A549 (cell line): ENCODE data around the gene OR2AE1. TPM values are rescaled to one million over a fixed set of nuclear protein-coding genes. Genes with fewer than 3 reads are reported as not detected.

Experiments
- ATAC-seq, 2 experiments: fragments of 200-7000 bp in 1 of 2; fragments of >200 bp in 1 of 2; cut with Nextera tagmentation in 1 of 2; cut with Tn5 transposase in 1 of 2; 3 replicates each; pipeline versions ENCODE4 v1.8.0 to v1.9.1; 2018 to 2020; ENCODE audit warnings: mild to moderate bottlenecking in 1 of 2, moderate library complexity in 1 of 2
- CTCF ChIA-PET: fragments of 300-600 bp; sonication (Branson Sonifier 250); formaldehyde crosslinking; extraction: SDS; loops from one replicate; lab custom pipeline; 2021; ENCODE audit warnings: antibody characterized with exemption, inconsistent platforms; lab: Yijun Ruan, JAX
- POLR2A ChIA-PET: fragments of 350-600 bp; formaldehyde crosslinking; extraction: SDS; loops from one replicate; lab custom pipeline; 2021; ENCODE audit warnings: antibody characterized with exemption, inconsistent platforms; lab: Yijun Ruan, JAX
- DNase-seq, 2 experiments: peaks; one replicate each; pipeline versions ENCODE4 v3.0.0 to v3.0.0-alpha.2; 2011 to 2016; ENCODE audit warnings: low read depth in 1 of 2, low spot score in 1 of 2
- FAIRE-seq: peaks from 2 replicates; lab custom pipeline; 2011; peaks lifted over from hg19 to GRCh38; lab: Jason Lieb, UNC
- H3K27ac ChIP-seq, 2 experiments: fragments of >200 bp; sonication (Bioruptor Twin); formaldehyde crosslinking; 3 replicates each; pipeline ENCODE4 v1.5.1; 2016 to 2017
- H3K4me1 ChIP-seq: fragments of >200 bp; sonication (Bioruptor Twin); formaldehyde crosslinking; 3 replicates; pipeline ENCODE4 v1.6.1; 2016
- H3K4me2 ChIP-seq: fragments of >200 bp; sonication (Bioruptor Twin); formaldehyde crosslinking; 3 replicates; pipeline ENCODE4 v1.6.1; 2016
- H3K4me3 ChIP-seq: fragments of >200 bp; sonication (Bioruptor Twin); formaldehyde crosslinking; 3 replicates; pipeline ENCODE4 v1.5.1; 2016
- H3K9me3 ChIP-seq: fragments of >200 bp; sonication (Bioruptor Twin); formaldehyde crosslinking; 3 replicates; pipeline ENCODE4 v1.6.1; 2016
- CBX2 ChIP-seq: fragments of 200-600 bp; sonication (generic); IDR thresholded peaks from 2 replicates; pipeline ENCODE4 v1.6.1; 2016; ENCODE audit warnings: low read depth, mild to moderate bottlenecking, borderline replicate concordance
- CBX8 ChIP-seq: fragments of 200-600 bp; sonication (generic); IDR thresholded peaks from 2 replicates; pipeline ENCODE4 v1.6.1; 2016
- EHF ChIP-seq: fragments of 250-450 bp; sonication (Bioruptor Pico); IDR thresholded peaks from 2 replicates; pipeline ENCODE4 v1.5.0; 2020; ENCODE audit warnings: mild to moderate bottlenecking
- EHMT2 ChIP-seq: fragments of 200-600 bp; sonication (generic); IDR thresholded peaks from 2 replicates; pipeline ENCODE4 v1.6.1; 2016; ENCODE audit warnings: antibody characterized with exemption, low read depth, mild to moderate bottlenecking, moderate library complexity
- HEYL ChIP-seq: fragments of 250-450 bp; sonication (Bioruptor Pico); IDR thresholded peaks from 2 replicates; pipeline ENCODE4 v1.8.0; 2021; ENCODE audit warnings: mild to moderate bottlenecking, moderate library complexity
- HOXB13 ChIP-seq: fragments of 250-450 bp; sonication (Bioruptor Pico); IDR thresholded peaks from 2 replicates; pipeline ENCODE4 v1.5.0; 2020; ENCODE audit warnings: low read depth, mild to moderate bottlenecking, moderate library complexity
- HOXB5 ChIP-seq: fragments of 250-450 bp; sonication (Bioruptor Pico); IDR thresholded peaks from 2 replicates; pipeline ENCODE4 v1.5.0; 2020; ENCODE audit warnings: mild to moderate bottlenecking, moderate library complexity
- JUNB ChIP-seq: fragments of >200 bp; sonication (Bioruptor Twin); formaldehyde crosslinking; IDR thresholded peaks from 2 replicates; pipeline ENCODE4 v1.6.1; 2016
- MYC ChIP-seq: IDR thresholded peaks from 2 replicates; pipeline ENCODE4 v1.6.1; 2012; ENCODE audit warnings: mild to moderate bottlenecking, inconsistent platforms, low read length, improper control_type of control experiment, borderline replicate concordance
- POLR2A ChIP-seq: IDR thresholded peaks from 2 replicates; pipeline ENCODE4 v1.6.1; 2012; ENCODE audit warnings: mild to moderate bottlenecking, low read length
- POLR2AphosphoS2 ChIP-seq: conservative IDR thresholded peaks from 2 replicates; pipeline ENCODE4 v1.6.1; 2012; ENCODE audit warnings: low read length, improper control_type of control experiment, inconsistent platforms
- RFX5 ChIP-seq: fragments of 450-650 bp; IDR thresholded peaks from 2 replicates; pipeline ENCODE4 v1.7.1; 2014; ENCODE audit warnings: antibody characterized with exemption, mild to moderate bottlenecking, moderate library complexity
- SREBF2 ChIP-seq: fragments of 450-650 bp; IDR thresholded peaks from 2 replicates; pipeline ENCODE4 v1.6.1; 2014; ENCODE audit warnings: mild to moderate bottlenecking, moderate library complexity
- TP53 ChIP-seq: fragments of 250-450 bp; sonication (Bioruptor Pico); IDR thresholded peaks from 2 replicates; pipeline ENCODE4 v1.5.0; 2021; ENCODE audit warnings: mild to moderate bottlenecking, moderate library complexity
- ZFP36 ChIP-seq: fragments of 450-650 bp; IDR thresholded peaks from 2 replicates; pipeline ENCODE4 v1.6.1; 2014; ENCODE audit warnings: borderline replicate concordance; ENCODE audit not compliant: partially characterized antibody
- WGBS: methylation state at CpG from one replicate; pipeline ENCODE4 v1.1.6; 2017; ENCODE audit errors: missing lambda C conversion rate; 5-methylcytosine and 5-hydroxymethylcytosine counted together
- polyA plus RNA-seq, 4 experiments: library from polyadenylated mRNA; depleted of rRNA in 3 of 4; stranded (reverse); fragments of >200 nt; fragmentation: RNase III in 1 of 4; extraction: RNeasy Plus Mini Kit Qiagen cat#74134 plus additional on column Dnase treatment in 1 of 4; gene quantifications; 2 replicates in 3 of 4; 3 replicates in 1 of 4; pipeline ENCODE4 v1.2.3, GENCODE V29; 2011 to 2017
- TF ChIP-seq, protein P1 (sequence below): IDR thresholded peaks from 2 replicates; pipeline ENCODE4 v1.6.1; 2012; ENCODE audit warnings: low read depth, borderline replicate concordance
- TF ChIP-seq, protein P2 (sequence below): fragments of >200 bp; sonication (Bioruptor Twin); formaldehyde crosslinking; IDR thresholded peaks from 3 replicates; pipeline ENCODE4 v1.6.1; 2016
- TF ChIP-seq, protein P3 (sequence below): fragments of >200 bp; sonication (Bioruptor Twin); formaldehyde crosslinking; IDR thresholded peaks from 2 replicates; pipeline ENCODE4 v1.6.1; 2016
- TF ChIP-seq, protein P4 (sequence below): fragments of 150-350 bp; IDR thresholded peaks from 2 replicates; pipeline ENCODE4 v1.6.1; 2014; ENCODE audit warnings: low read depth, mild to moderate bottlenecking, low read length
- TF ChIP-seq, protein P5 (sequence below): fragments of 250-450 bp; sonication (Bioruptor Pico); IDR thresholded peaks from 2 replicates; pipeline ENCODE4 v1.5.0; 2020; ENCODE audit warnings: low read depth, mild to moderate bottlenecking, moderate library complexity
- TF ChIP-seq, protein P6 (sequence below): IDR thresholded peaks from 2 replicates; pipeline ENCODE4 v1.6.1; 2012

Gene OR2AE1
- polyA plus RNA-seq, 2 of the 4 experiments (the other 2 are of a cell fraction): 0.09 TPM; not detected in 1

DNA sequence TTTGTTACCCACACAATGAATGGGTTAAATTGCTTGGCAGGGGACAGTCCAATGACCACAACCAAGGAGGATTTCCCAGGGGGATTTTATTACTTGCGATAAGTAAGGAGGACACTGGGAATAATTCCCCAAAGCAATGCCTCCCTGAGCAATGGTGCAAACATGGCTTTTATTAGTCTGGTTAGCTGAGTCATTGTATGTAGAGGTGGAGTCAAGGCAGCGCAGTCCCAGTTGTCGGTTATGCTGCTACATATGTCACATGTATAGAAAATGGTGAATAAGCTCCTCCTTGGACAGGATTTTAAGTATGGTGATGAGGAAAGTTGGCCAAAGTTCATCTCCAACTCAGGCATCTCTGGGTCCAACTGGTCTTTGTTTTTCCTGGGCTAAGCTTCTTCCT is 46.4 kb upstream of the OR2AE1 start (continued):
- TF ChIP-seq HEYL: no peak
- TF ChIP-seq HOXB5: no peak
- TF ChIP-seq MYC: no peak
- no peak for TF ChIP-seq RFX5
- TF ChIP-seq, protein P1, sequence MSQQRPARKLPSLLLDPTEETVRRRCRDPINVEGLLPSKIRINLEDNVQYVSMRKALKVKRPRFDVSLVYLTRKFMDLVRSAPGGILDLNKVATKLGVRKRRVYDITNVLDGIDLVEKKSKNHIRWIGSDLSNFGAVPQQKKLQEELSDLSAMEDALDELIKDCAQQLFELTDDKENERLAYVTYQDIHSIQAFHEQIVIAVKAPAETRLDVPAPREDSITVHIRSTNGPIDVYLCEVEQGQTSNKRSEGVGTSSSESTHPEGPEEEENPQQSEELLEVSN: no peak
- TF ChIP-seq, protein P2, sequence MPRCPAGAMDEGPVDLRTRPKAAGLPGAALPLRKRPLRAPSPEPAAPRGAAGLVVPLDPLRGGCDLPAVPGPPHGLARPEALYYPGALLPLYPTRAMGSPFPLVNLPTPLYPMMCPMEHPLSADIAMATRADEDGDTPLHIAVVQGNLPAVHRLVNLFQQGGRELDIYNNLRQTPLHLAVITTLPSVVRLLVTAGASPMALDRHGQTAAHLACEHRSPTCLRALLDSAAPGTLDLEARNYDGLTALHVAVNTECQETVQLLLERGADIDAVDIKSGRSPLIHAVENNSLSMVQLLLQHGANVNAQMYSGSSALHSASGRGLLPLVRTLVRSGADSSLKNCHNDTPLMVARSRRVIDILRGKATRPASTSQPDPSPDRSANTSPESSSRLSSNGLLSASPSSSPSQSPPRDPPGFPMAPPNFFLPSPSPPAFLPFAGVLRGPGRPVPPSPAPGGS: no peak

DNA sequence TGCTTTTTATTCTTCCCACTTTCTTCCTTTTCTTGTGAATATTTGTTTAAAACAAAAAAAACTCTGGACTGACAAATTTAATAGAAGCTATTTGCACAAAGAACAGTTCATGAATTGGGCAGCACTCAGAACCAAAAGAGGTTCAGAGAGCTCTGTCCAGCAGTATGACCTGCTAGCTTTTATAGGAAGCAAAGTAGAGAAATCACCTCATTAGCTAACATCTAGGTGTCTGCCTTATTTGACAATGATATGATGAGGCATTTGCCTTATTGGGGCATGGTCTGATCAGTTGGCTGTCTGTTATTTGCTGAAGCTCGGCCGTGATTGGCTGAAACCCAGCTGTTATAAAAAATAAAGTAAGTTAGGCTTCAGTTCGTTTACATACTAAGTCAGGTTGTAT is 43.3 kb upstream of the OR2AE1 start:
- no peak for TF ChIP-seq MYC
- no peak for TF ChIP-seq ZFP36
- TF ChIP-seq, protein P3, sequence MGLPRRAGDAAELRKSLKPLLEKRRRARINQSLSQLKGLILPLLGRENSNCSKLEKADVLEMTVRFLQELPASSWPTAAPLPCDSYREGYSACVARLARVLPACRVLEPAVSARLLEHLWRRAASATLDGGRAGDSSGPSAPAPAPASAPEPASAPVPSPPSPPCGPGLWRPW: no peak
- TF ChIP-seq, protein P4, sequence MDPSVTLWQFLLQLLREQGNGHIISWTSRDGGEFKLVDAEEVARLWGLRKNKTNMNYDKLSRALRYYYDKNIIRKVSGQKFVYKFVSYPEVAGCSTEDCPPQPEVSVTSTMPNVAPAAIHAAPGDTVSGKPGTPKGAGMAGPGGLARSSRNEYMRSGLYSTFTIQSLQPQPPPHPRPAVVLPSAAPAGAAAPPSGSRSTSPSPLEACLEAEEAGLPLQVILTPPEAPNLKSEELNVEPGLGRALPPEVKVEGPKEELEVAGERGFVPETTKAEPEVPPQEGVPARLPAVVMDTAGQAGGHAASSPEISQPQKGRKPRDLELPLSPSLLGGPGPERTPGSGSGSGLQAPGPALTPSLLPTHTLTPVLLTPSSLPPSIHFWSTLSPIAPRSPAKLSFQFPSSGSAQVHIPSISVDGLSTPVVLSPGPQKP: no peak
- TF ChIP-seq CBX8: no peak
- TF ChIP-seq POLR2A: no peak
- no peak for TF ChIP-seq POLR2AphosphoS2
- TF ChIP-seq RFX5: no peak
- no peak for TF ChIP-seq HEYL
- TF ChIP-seq JUNB: no peak
- TF ChIP-seq, protein P5, sequence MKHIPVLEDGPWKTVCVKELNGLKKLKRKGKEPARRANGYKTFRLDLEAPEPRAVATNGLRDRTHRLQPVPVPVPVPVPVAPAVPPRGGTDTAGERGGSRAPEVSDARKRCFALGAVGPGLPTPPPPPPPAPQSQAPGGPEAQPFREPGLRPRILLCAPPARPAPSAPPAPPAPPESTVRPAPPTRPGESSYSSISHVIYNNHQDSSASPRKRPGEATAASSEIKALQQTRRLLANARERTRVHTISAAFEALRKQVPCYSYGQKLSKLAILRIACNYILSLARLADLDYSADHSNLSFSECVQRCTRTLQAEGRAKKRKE (CRISPR knock-in tag): no peak
- no peak for TF ChIP-seq SREBF2
- no peak for TF ChIP-seq HOXB5
- no peak for TF ChIP-seq CBX2
- TF ChIP-seq, protein P2: no peak
- TF ChIP-seq EHF (CRISPR knock-in tag): no peak
- no peak for TF ChIP-seq TP53 (CRISPR knock-in tag)
- no peak for TF ChIP-seq EHMT2
- TF ChIP-seq, protein P6, sequence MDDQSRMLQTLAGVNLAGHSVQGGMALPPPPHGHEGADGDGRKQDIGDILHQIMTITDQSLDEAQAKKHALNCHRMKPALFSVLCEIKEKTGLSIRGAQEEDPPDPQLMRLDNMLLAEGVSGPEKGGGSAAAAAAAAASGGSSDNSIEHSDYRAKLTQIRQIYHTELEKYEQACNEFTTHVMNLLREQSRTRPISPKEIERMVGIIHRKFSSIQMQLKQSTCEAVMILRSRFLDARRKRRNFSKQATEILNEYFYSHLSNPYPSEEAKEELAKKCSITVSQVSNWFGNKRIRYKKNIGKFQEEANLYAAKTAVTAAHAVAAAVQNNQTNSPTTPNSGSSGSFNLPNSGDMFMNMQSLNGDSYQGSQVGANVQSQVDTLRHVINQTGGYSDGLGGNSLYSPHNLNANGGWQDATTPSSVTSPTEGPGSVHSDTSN: no peak
- no peak for TF ChIP-seq HOXB13 (CRISPR knock-in tag)
- H3K27ac ChIP-seq: peak overlapping the region; percentile 90 to 98
- WGBS: 92% methylated on average over 3 of the region's 3 CpGs
- POLR2A ChIA-PET: interaction anchor here (0.7 to 2.6 kb wide), 11 partner anchors 9 to 415 kb away, joined by 3 to 22 read pairs (median 5); partner anchors contain the start of genes AP4M1, GJC3, LAMTOR4 and MCM7
- H3K4me2 ChIP-seq: peak overlapping the region; percentile 65
- FAIRE-seq: no peak
- peak in 1 of 2 experiments; percentile 27 for DNase-seq
- H3K4me3 ChIP-seq: peak overlapping the region; percentile 81
- H3K4me1 ChIP-seq: peaks cover 13% of the 10 kb centered on the region; the same call in 2 of the 3 replicates
- ATAC-seq: no peak
- H3K9me3 ChIP-seq: peaks cover 6% of the 10 kb centered on the region; the same call in 1 of the 3 replicates
- CTCF ChIA-PET: interaction anchor here (0.6 to 3.0 kb wide), 8 partner anchors 9 to 1581 kb away, joined by 3 to 21 read pairs (median 4); partner anchors contain the start of gene GJC3
